Measurements from ENCODE around the gene SIK3.

SIK3 gene

GRCh38 chr11:116891746-116892145 is 206.5 kb downstream of the SIK3 start:
- Histone ChIP-seq H3K27ac (ENCODE audit: low read length) (no peak overlapping the region), H3K9me3 (ENCODE audit: insufficient read depth, low read depth, low read length) (no peaks in the 10 kb centered on the region), H3K4me1 (ENCODE audit: insufficient read depth, low read length) (no peaks in the 10 kb centered on the region), H3K27me3 (ENCODE audit: insufficient read depth, low read length) (no peaks in the 10 kb centered on the region), H3K9ac (ENCODE audit: low read depth, low read length) (no peak overlapping the region), H3K4me3 (ENCODE audit: low read length) (no peak overlapping the region), H3K36me3 (ENCODE audit: insufficient read depth, low read depth, low read length) (peaks cover 45% of the 10 kb centered on the region)

GRCh38 chr11:116890607-116891006 is 207.6 kb downstream of the SIK3 start:
- no peak overlapping the region for H3K27ac ChIP-seq (ENCODE audit: low read length)
- no peak overlapping the region for H3K9ac ChIP-seq (ENCODE audit: low read depth, low read length)
- no peaks in the 10 kb centered on the region for H3K9me3 ChIP-seq (ENCODE audit: insufficient read depth, low read depth, low read length)
- H3K4me1 ChIP-seq (ENCODE audit: insufficient read depth, low read length) = no peaks in the 10 kb centered on the region
- no peak overlapping the region for H3K4me3 ChIP-seq (ENCODE audit: low read length)
- H3K27me3 ChIP-seq (ENCODE audit: insufficient read depth, low read length) = no peaks in the 10 kb centered on the region
- H3K36me3 ChIP-seq (ENCODE audit: insufficient read depth, low read depth, low read length) = peaks cover 35% of the 10 kb centered on the region

GRCh38 chr11:116890193-116890592 is 208.0 kb downstream of the SIK3 start:
- no peaks in the 10 kb centered on the region for H3K4me1 ChIP-seq (ENCODE audit: insufficient read depth, low read length)

GRCh38 chr11:116888884-116889549 is 209.2 kb downstream of the SIK3 start:
- H3K36me3 ChIP-seq (ENCODE audit: insufficient read depth, low read depth, low read length) = peaks cover 24% of the 10 kb centered on the region
- no peaks in the 10 kb centered on the region for H3K4me1 ChIP-seq (ENCODE audit: insufficient read depth, low read length)
- H3K9ac ChIP-seq (ENCODE audit: low read depth, low read length) = no peak overlapping the region
- H3K27ac ChIP-seq (ENCODE audit: low read length) = no peak overlapping the region
- H3K27me3 ChIP-seq (ENCODE audit: insufficient read depth, low read length) = no peaks in the 10 kb centered on the region
- no peak overlapping the region for H3K4me3 ChIP-seq (ENCODE audit: low read length)
- no peaks in the 10 kb centered on the region for H3K9me3 ChIP-seq (ENCODE audit: insufficient read depth, low read depth, low read length)

More at GRCh38 chr11:116890193-116890592, 208.0 kb downstream of the SIK3 start:
- Histone ChIP-seq H3K27me3 (ENCODE audit: insufficient read depth, low read length) (no peaks in the 10 kb centered on the region), H3K27ac (ENCODE audit: low read length) (no peak overlapping the region), H3K9me3 (ENCODE audit: insufficient read depth, low read depth, low read length) (no peaks in the 10 kb centered on the region), H3K9ac (ENCODE audit: low read depth, low read length) (no peak overlapping the region), H3K4me3 (ENCODE audit: low read length) (no peak overlapping the region), H3K36me3 (ENCODE audit: insufficient read depth, low read depth, low read length) (peaks cover 32% of the 10 kb centered on the region)

- H3K4me1 ChIP-seq (ENCODE audit: insufficient read depth, low read length) = no peaks in the 10 kb centered on the region
- no peaks in the 10 kb centered on the region for H3K9me3 ChIP-seq (ENCODE audit: insufficient read depth, low read depth, low read length)
- H3K9ac ChIP-seq (ENCODE audit: low read depth, low read length) = no peak overlapping the region
- H3K4me3 ChIP-seq (ENCODE audit: low read length) = no peak overlapping the region
- H3K36me3 ChIP-seq (ENCODE audit: insufficient read depth, low read depth, low read length) = peaks cover 14% of the 10 kb centered on the region
- no peaks in the 10 kb centered on the region for H3K27me3 ChIP-seq (ENCODE audit: insufficient read depth, low read length)
- no peak overlapping the region for H3K27ac ChIP-seq (ENCODE audit: low read length)
These were observed 210.2 kb downstream of the SIK3 start for GRCh38 chr11:116888024-116888423.

- no peaks in the 10 kb centered on the region for H3K4me1 ChIP-seq (ENCODE audit: insufficient read depth, low read length)
- H3K9ac ChIP-seq (ENCODE audit: low read depth, low read length) = no peak overlapping the region
These were observed 212.1 kb downstream of the SIK3 start for GRCh38 chr11:116885951-116886655.

GRCh38 chr11:116882386-116882785 is 215.8 kb downstream of the SIK3 start:
- Histone ChIP-seq H3K27ac (ENCODE audit: low read length) (no peak overlapping the region), H3K27me3 (ENCODE audit: insufficient read depth, low read length) (no peaks in the 10 kb centered on the region), H3K9ac (ENCODE audit: low read depth, low read length) (no peak overlapping the region), H3K4me1 (ENCODE audit: insufficient read depth, low read length) (no peaks in the 10 kb centered on the region), H3K9me3 (ENCODE audit: insufficient read depth, low read depth, low read length) (no peaks in the 10 kb centered on the region), H3K36me3 (ENCODE audit: insufficient read depth, low read depth, low read length) (no peaks in the 10 kb centered on the region), H3K4me3 (ENCODE audit: low read length) (no peak overlapping the region)

More at GRCh38 chr11:116885951-116886655, 212.1 kb downstream of the SIK3 start:
- H3K4me3 ChIP-seq (ENCODE audit: low read length) = no peak overlapping the region
- H3K27ac ChIP-seq (ENCODE audit: low read length) = no peak overlapping the region
- H3K36me3 ChIP-seq (ENCODE audit: insufficient read depth, low read depth, low read length) = no peaks in the 10 kb centered on the region
- no peaks in the 10 kb centered on the region for H3K9me3 ChIP-seq (ENCODE audit: insufficient read depth, low read depth, low read length)
- H3K27me3 ChIP-seq (ENCODE audit: insufficient read depth, low read length) = no peaks in the 10 kb centered on the region

GRCh38 chr11:116881143-116881542 is 217.1 kb downstream of the SIK3 start:
- H3K9ac ChIP-seq (ENCODE audit: low read depth, low read length) = no peak overlapping the region
- H3K4me1 ChIP-seq (ENCODE audit: insufficient read depth, low read length) = no peaks in the 10 kb centered on the region
- H3K27ac ChIP-seq (ENCODE audit: low read length) = no peak overlapping the region
- no peaks in the 10 kb centered on the region for H3K9me3 ChIP-seq (ENCODE audit: insufficient read depth, low read depth, low read length)
- no peak overlapping the region for H3K4me3 ChIP-seq (ENCODE audit: low read length)
- H3K27me3 ChIP-seq (ENCODE audit: insufficient read depth, low read length) = no peaks in the 10 kb centered on the region
- peaks cover 5% of the 10 kb centered on the region; the same call in 1 of the 2 replicates for H3K36me3 ChIP-seq (ENCODE audit: insufficient read depth, low read depth, low read length)

GRCh38 chr11:116879800-116880625 is 218.2 kb downstream of the SIK3 start:
- no peaks in the 10 kb centered on the region for H3K9me3 ChIP-seq (ENCODE audit: insufficient read depth, low read depth, low read length)
- peaks cover 17% of the 10 kb centered on the region for H3K36me3 ChIP-seq (ENCODE audit: insufficient read depth, low read depth, low read length)
- no peak overlapping the region for H3K4me3 ChIP-seq (ENCODE audit: low read length)

GRCh38 chr11:116876656-116877055 is 221.6 kb downstream of the SIK3 start:
- peaks cover 50% of the 10 kb centered on the region for H3K36me3 ChIP-seq (ENCODE audit: insufficient read depth, low read depth, low read length)
- H3K27ac ChIP-seq (ENCODE audit: low read length) = no peak overlapping the region
- no peak overlapping the region for H3K9ac ChIP-seq (ENCODE audit: low read depth, low read length)
- no peaks in the 10 kb centered on the region for H3K27me3 ChIP-seq (ENCODE audit: insufficient read depth, low read length)
- H3K9me3 ChIP-seq (ENCODE audit: insufficient read depth, low read depth, low read length) = no peaks in the 10 kb centered on the region
- no peaks in the 10 kb centered on the region for H3K4me1 ChIP-seq (ENCODE audit: insufficient read depth, low read length)
- H3K4me3 ChIP-seq (ENCODE audit: low read length) = no peak overlapping the region

More at GRCh38 chr11:116879800-116880625, 218.2 kb downstream of the SIK3 start:
- no peak overlapping the region for H3K9ac ChIP-seq (ENCODE audit: low read depth, low read length)
- no peak overlapping the region for H3K27ac ChIP-seq (ENCODE audit: low read length)
- H3K27me3 ChIP-seq (ENCODE audit: insufficient read depth, low read length) = no peaks in the 10 kb centered on the region
- H3K4me1 ChIP-seq (ENCODE audit: insufficient read depth, low read length) = no peaks in the 10 kb centered on the region

GRCh38 chr11:116875194-116875593 is 223.0 kb downstream of the SIK3 start:
- peaks cover 63% of the 10 kb centered on the region for H3K36me3 ChIP-seq (ENCODE audit: insufficient read depth, low read depth, low read length)
- H3K4me1 ChIP-seq (ENCODE audit: insufficient read depth, low read length) = no peaks in the 10 kb centered on the region
- no peaks in the 10 kb centered on the region for H3K9me3 ChIP-seq (ENCODE audit: insufficient read depth, low read depth, low read length)
- H3K27ac ChIP-seq (ENCODE audit: low read length) = no peak overlapping the region
- H3K27me3 ChIP-seq (ENCODE audit: insufficient read depth, low read length) = no peaks in the 10 kb centered on the region
- H3K9ac ChIP-seq (ENCODE audit: low read depth, low read length) = no peak overlapping the region
- no peak overlapping the region for H3K4me3 ChIP-seq (ENCODE audit: low read length)
